ENCODE data around the gene CHRND.
"Not testable (repeated sequence)": the region's sequence is repeated elsewhere in the genome, so short reads cannot be mapped to it uniquely, and the experiment has no call there.

Gene CHRND

GRCh38 chr2:232570481-232570880, 44.5 kb downstream of the CHRND start:
- in situ Hi-C loops (cut with MboI; ENCODE audit: low sequenced_read_pairs) = not testable (repeated sequence)

GRCh38 chr2:232571026-232571474, 45.1 kb downstream of the CHRND start:
- in situ Hi-C loops (cut with MboI; ENCODE audit: low sequenced_read_pairs) = no loop called here

GRCh38 chr2:232573042-232573441, 47.1 kb downstream of the CHRND start:
- in situ Hi-C loops (cut with MboI; ENCODE audit: low sequenced_read_pairs) = no loop called here

- in situ Hi-C loops (cut with MboI; ENCODE audit: low sequenced_read_pairs) = no loop called here
Observed at GRCh38 chr2:232573771-232574435, 47.9 kb downstream of the CHRND start.

- in situ Hi-C loops (cut with MboI; ENCODE audit: low sequenced_read_pairs) = no loop called here
Observed at GRCh38 chr2:232574674-232575403, 48.9 kb downstream of the CHRND start.

- in situ Hi-C loops (cut with MboI; ENCODE audit: low sequenced_read_pairs) = no loop called here
Observed at GRCh38 chr2:232575404-232575746, 49.4 kb downstream of the CHRND start.

- in situ Hi-C loops (cut with MboI; ENCODE audit: low sequenced_read_pairs) = no loop called here
Observed at GRCh38 chr2:232576995-232577394, 51.0 kb downstream of the CHRND start.

GRCh38 chr2:232577841-232578240, 51.9 kb downstream of the CHRND start:
- in situ Hi-C loops (cut with MboI; ENCODE audit: low sequenced_read_pairs) = no loop called here

GRCh38 chr2:232578626-232579025, 52.7 kb downstream of the CHRND start:
- in situ Hi-C loops (cut with MboI; ENCODE audit: low sequenced_read_pairs) = no loop called here

GRCh38 chr2:232580648-232580981, 54.7 kb downstream of the CHRND start:
- in situ Hi-C loops (cut with MboI; ENCODE audit: low sequenced_read_pairs) = no loop called here

GRCh38 chr2:232581725-232582124, 55.8 kb downstream of the CHRND start:
- in situ Hi-C loops (cut with MboI; ENCODE audit: low sequenced_read_pairs) = no loop called here

- in situ Hi-C loops (cut with MboI; ENCODE audit: low sequenced_read_pairs) = no loop called here
Observed at GRCh38 chr2:232584238-232584637, 58.3 kb downstream of the CHRND start.
